Activated CD4-positive, alpha-beta T cell treated with anti-CD3 and anti-CD28 coated beads, Interleukin-2, amount 50 U/mL, for 16 hours (primary cell): ENCODE measurements around the gene RAB3IP.
"Not testable (repeated sequence)": the region's sequence is repeated elsewhere in the genome, so short reads cannot be mapped to it uniquely, and the experiment has no call there.

Source experiments
- DNase-seq: peaks from one replicate; pipeline ENCODE4 v3.0.0-alpha.2; 2020

The RAB3IP gene

GRCh38 chr12:69756088-69756755 lies 17.6 kb downstream of the RAB3IP start:
- DNase-seq, result no peak

- no peak for DNase-seq
Measured at GRCh38 chr12:69758105-69758504, 19.4 kb downstream of the RAB3IP start.

- not testable (repeated sequence) for DNase-seq
Measured at GRCh38 chr12:69759581-69759980, 20.9 kb downstream of the RAB3IP start.

GRCh38 chr12:69765515-69765914 lies 26.9 kb downstream of the RAB3IP start:
- no peak for DNase-seq

GRCh38 chr12:69766260-69766659 lies 27.6 kb downstream of the RAB3IP start:
- no peak for DNase-seq

- no peak for DNase-seq
Measured at GRCh38 chr12:69779928-69780327, 41.3 kb downstream of the RAB3IP start.

GRCh38 chr12:69783365-69783764 lies 44.7 kb downstream of the RAB3IP start:
- DNase-seq, result no peak

- DNase-seq, result no peak
Measured at GRCh38 chr12:69789351-69789750, 50.7 kb downstream of the RAB3IP start.

- DNase-seq, result no peak
Measured at GRCh38 chr12:69792533-69792932, 53.9 kb downstream of the RAB3IP start.

- DNase-seq, result not testable (repeated sequence)
Measured at GRCh38 chr12:69807101-69807897, 68.6 kb downstream of the RAB3IP start.

GRCh38 chr12:69810870-69811498 lies 72.3 kb downstream of the RAB3IP start:
- DNase-seq, result no peak

- no peak for DNase-seq
Measured at GRCh38 chr12:69816082-69816481, 77.4 kb downstream of the RAB3IP start.

GRCh38 chr12:69821032-69821455 lies 82.4 kb downstream of the RAB3IP start:
- DNase-seq, result no peak

- DNase-seq, result no peak
Measured at GRCh38 chr12:69821456-69822159, 82.9 kb downstream of the RAB3IP start.

- DNase-seq, result no peak
Measured at GRCh38 chr12:69822201-69822860, 83.7 kb downstream of the RAB3IP start.

GRCh38 chr12:69824028-69824427 lies 85.4 kb downstream of the RAB3IP start:
- DNase-seq, result no peak

GRCh38 chr12:69824966-69825560 lies 86.4 kb downstream of the RAB3IP start, which contains the start of gene MYRFL:
MYRFL (plus strand) TSS chr12:69825227; CDS start chr12:69825518, 291 bp downstream.
- DNase-seq, result no peak

- no peak for DNase-seq
Measured at GRCh38 chr12:69828897-69829296, 90.2 kb downstream of the RAB3IP start.

- no peak for DNase-seq
Measured at GRCh38 chr12:69833696-69834095, 95.0 kb downstream of the RAB3IP start.

- no peak for DNase-seq
Measured at GRCh38 chr12:69834147-69834546, 95.5 kb downstream of the RAB3IP start.

- no peak for DNase-seq
Measured at GRCh38 chr12:69834576-69834975, 95.9 kb downstream of the RAB3IP start.

GRCh38 chr12:69835081-69835480 lies 96.4 kb downstream of the RAB3IP start:
- DNase-seq, result no peak
